CD4-positive, alpha-beta T cell treated with Interleukin-6 for 4 hours (primary cell): ENCODE measurements around the gene UBR1.
"Not testable (repeated sequence)": the region's sequence is repeated elsewhere in the genome, so short reads cannot be mapped to it uniquely, and the experiment has no call there.

Experiments
- DNase-seq: peaks from one replicate; pipeline ENCODE4 v3.0.0-alpha.2; 2020; ENCODE audit warnings: mixed read lengths

Gene UBR1

DNA sequence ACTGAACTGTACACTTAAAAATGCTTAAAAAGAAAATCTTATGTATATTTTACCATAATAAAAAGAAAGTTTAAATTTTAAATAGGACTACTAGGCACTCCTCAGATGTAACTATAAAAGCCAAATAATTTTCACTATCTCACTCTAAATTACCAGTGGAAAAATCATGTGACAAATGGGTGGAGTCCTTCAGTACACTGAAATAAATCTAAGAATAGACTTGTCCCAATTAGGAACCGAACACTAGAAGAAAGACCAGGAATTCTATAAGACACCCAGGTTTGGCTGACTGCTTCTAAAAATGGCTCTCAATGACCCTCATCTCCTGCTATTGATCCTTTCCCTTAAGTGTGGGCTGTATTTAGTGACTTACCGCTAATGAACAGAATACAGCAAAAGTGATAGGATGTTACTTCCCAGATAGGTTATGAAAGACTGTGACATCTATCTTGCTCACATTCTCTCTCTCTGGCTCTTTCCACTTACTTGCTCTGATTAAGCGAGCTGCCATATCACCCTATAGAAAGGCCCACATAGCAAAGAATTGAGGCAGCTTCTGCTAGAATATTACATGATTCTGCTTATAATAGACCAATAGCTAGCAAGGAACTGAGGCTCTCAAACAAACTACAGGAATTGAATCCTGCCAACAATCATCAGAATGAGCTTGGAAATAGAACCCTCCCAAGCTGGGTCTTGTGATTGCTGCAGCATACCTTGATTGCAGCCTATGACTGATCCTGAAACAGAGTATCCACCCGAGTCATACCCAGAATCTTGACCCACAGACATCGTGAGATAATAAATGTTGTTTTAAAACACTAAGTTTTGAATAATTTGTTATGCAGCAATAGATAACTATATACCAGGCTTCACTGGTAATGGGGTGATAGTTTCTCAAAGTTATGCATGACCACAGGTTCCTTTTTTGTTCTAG is 202.2 kb downstream of the UBR1 start:
- no peak for DNase-seq

- not testable (repeated sequence) for DNase-seq
Observed at GRCh38 chr15:42893911-42894310, 211.9 kb downstream of the UBR1 start.
